ENCODE measurements around the gene OCRL.
"Not testable (repeated sequence)": the region's sequence is repeated elsewhere in the genome, so short reads cannot be mapped to it uniquely, and the experiment has no call there.

DNA sequence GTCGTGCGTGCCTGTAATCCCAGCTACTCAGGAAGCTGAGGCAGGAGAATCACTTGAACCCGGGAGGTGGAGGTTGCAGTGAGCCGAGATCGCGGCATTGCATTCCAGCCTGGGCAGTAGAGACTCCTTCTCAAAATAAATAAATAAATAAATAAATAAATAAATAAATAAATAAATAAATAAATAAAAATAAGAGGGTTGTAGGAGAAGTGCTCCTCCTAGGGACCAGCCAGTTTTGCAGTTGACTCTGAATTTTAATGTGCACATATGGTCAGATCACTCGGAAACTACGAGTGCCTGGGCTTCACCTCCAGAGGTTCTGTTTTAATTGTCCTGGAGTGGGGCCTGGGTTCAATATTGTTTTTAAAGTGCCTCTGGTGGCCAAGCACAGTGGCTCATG, 14.8 kb downstream of the OCRL start:
- TF ChIP-seq, protein P1, sequence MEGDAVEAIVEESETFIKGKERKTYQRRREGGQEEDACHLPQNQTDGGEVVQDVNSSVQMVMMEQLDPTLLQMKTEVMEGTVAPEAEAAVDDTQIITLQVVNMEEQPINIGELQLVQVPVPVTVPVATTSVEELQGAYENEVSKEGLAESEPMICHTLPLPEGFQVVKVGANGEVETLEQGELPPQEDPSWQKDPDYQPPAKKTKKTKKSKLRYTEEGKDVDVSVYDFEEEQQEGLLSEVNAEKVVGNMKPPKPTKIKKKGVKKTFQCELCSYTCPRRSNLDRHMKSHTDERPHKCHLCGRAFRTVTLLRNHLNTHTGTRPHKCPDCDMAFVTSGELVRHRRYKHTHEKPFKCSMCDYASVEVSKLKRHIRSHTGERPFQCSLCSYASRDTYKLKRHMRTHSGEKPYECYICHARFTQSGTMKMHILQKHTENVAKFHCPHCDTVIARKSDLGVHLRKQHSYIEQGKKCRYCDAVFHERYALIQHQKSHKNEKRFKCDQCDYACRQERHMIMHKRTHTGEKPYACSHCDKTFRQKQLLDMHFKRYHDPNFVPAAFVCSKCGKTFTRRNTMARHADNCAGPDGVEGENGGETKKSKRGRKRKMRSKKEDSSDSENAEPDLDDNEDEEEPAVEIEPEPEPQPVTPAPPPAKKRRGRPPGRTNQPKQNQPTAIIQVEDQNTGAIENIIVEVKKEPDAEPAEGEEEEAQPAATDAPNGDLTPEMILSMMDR (IDR thresholded peaks at IDR 0.05; ENCODE audit: low read depth, low read length, missing input control): not testable (repeated sequence)
- TF ChIP-seq, protein P2, sequence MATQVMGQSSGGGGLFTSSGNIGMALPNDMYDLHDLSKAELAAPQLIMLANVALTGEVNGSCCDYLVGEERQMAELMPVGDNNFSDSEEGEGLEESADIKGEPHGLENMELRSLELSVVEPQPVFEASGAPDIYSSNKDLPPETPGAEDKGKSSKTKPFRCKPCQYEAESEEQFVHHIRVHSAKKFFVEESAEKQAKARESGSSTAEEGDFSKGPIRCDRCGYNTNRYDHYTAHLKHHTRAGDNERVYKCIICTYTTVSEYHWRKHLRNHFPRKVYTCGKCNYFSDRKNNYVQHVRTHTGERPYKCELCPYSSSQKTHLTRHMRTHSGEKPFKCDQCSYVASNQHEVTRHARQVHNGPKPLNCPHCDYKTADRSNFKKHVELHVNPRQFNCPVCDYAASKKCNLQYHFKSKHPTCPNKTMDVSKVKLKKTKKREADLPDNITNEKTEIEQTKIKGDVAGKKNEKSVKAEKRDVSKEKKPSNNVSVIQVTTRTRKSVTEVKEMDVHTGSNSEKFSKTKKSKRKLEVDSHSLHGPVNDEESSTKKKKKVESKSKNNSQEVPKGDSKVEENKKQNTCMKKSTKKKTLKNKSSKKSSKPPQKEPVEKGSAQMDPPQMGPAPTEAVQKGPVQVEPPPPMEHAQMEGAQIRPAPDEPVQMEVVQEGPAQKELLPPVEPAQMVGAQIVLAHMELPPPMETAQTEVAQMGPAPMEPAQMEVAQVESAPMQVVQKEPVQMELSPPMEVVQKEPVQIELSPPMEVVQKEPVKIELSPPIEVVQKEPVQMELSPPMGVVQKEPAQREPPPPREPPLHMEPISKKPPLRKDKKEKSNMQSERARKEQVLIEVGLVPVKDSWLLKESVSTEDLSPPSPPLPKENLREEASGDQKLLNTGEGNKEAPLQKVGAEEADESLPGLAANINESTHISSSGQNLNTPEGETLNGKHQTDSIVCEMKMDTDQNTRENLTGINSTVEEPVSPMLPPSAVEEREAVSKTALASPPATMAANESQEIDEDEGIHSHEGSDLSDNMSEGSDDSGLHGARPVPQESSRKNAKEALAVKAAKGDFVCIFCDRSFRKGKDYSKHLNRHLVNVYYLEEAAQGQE (IDR thresholded peaks at IDR 0.05): not testable (repeated sequence)
- not testable (repeated sequence) for TF ChIP-seq EGR1 (IDR thresholded peaks at IDR 0.05; ENCODE audit: low read depth in 2 of 2); TAF1 (conservative IDR thresholded peaks at IDR 0.05); RXRA (IDR thresholded peaks at IDR 0.05); NR2F2 (IDR thresholded peaks at IDR 0.05); HNF4A (conservative IDR thresholded peaks at IDR 0.05); FOXA1 (IDR thresholded peaks at IDR 0.05); SP1 (IDR thresholded peaks at IDR 0.05)
- TF ChIP-seq, protein P3, sequence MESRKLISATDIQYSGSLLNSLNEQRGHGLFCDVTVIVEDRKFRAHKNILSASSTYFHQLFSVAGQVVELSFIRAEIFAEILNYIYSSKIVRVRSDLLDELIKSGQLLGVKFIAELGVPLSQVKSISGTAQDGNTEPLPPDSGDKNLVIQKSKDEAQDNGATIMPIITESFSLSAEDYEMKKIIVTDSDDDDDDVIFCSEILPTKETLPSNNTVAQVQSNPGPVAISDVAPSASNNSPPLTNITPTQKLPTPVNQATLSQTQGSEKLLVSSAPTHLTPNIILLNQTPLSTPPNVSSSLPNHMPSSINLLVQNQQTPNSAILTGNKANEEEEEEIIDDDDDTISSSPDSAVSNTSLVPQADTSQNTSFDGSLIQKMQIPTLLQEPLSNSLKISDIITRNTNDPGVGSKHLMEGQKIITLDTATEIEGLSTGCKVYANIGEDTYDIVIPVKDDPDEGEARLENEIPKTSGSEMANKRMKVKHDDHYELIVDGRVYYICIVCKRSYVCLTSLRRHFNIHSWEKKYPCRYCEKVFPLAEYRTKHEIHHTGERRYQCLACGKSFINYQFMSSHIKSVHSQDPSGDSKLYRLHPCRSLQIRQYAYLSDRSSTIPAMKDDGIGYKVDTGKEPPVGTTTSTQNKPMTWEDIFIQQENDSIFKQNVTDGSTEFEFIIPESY (IDR thresholded peaks at IDR 0.05): not testable (repeated sequence)
- peak; percentile 10 to 33 for TF ChIP-seq RAD21 (IDR thresholded peaks at IDR 0.05)
